RWPE1 (cell line): Measurements from ENCODE around the gene ANTXR1.

Experiments
- CTCF ChIA-PET: fragments of 350-600 bp; sonication (Branson Sonifier 250); formaldehyde crosslinking; extraction: SDS; loops from one replicate; lab custom pipeline; 2021; lab: Yijun Ruan, JAX
- POLR2A ChIA-PET: fragments of 400-600 bp; formaldehyde crosslinking; extraction: SDS; loops from one replicate; lab custom pipeline; 2020; ENCODE audit warnings: antibody characterized with exemption; ENCODE audit not compliant: low non-redundant PET; lab: Yijun Ruan, JAX
- DNase-seq: peaks from one replicate; pipeline ENCODE4 v3.0.0; 2012; ENCODE audit warnings: low spot score
- H3K27ac ChIP-seq: fragments of 450-650 bp; 2 replicates; pipeline ENCODE4 v1.5.1; 2017
- CTCF ChIP-seq: fragments of 450-650 bp; conservative IDR thresholded peaks from 2 replicates; pipeline ENCODE4 v1.5.1; 2017; ENCODE audit warnings: low read depth, mild to moderate bottlenecking

ANTXR1 gene

GRCh38 chr2:69026026-69026425 lies 13.0 kb downstream of the ANTXR1 start:
- ChIA-PET POLR2A (no interaction called here), CTCF (interaction anchor here (0.6 kb wide), 1 partner anchor 57 kb away, joined by 3 read pairs; no protein-coding TSS in a partner anchor)
- DNase-seq: no peak
- TF ChIP-seq CTCF: no peak
- H3K27ac ChIP-seq: no peak overlapping the region

GRCh38 chr2:69026691-69027459 lies 13.9 kb downstream of the ANTXR1 start:
- no peak for TF ChIP-seq CTCF
- ChIA-PET CTCF (interaction anchor here (0.6 kb wide), 2 partner anchors 56 to 965 kb away, joined by 3 read pairs; no protein-coding TSS in a partner anchor), POLR2A (no interaction called here)
- DNase-seq: no peak
- no peak overlapping the region for H3K27ac ChIP-seq

- POLR2A ChIA-PET: no interaction called here
- DNase-seq: no peak
- no peak overlapping the region for H3K27ac ChIP-seq
- CTCF ChIA-PET: no interaction called here
- TF ChIP-seq CTCF: no peak
These were observed 17.9 kb downstream of the ANTXR1 start for GRCh38 chr2:69030800-69031428.

- no peak overlapping the region for H3K27ac ChIP-seq
- POLR2A ChIA-PET: no interaction called here
- no peak for DNase-seq
- TF ChIP-seq CTCF: no peak
- CTCF ChIA-PET: no interaction called here
These were observed 18.5 kb downstream of the ANTXR1 start for GRCh38 chr2:69031466-69031865.

GRCh38 chr2:69032336-69032735 lies 19.4 kb downstream of the ANTXR1 start:
- ChIA-PET POLR2A (no interaction called here), CTCF (interaction anchor here (0.8 kb wide), 1 partner anchor 1890 kb away, joined by 4 read pairs; no protein-coding TSS in a partner anchor)
- no peak for TF ChIP-seq CTCF
- H3K27ac ChIP-seq: no peak overlapping the region
- no peak for DNase-seq

- POLR2A ChIA-PET: no interaction called here
- CTCF ChIA-PET: no interaction called here
- DNase-seq: no peak
- no peak overlapping the region for H3K27ac ChIP-seq
- TF ChIP-seq CTCF: no peak
These were observed 20.6 kb downstream of the ANTXR1 start for GRCh38 chr2:69033461-69034095.
